Adrenal gland (tissue), 5 donors: ENCODE results near the gene AFF1.

ENCODE experiments used
- CTCF ChIP-seq, 6 experiments: fragments of 450-650 bp in 4 of 6; fragments of 200-600 bp in 2 of 6; sonication (generic) in 1 of 6; IDR thresholded peaks; 1 replicate in 5 of 6; 2 replicates in 1 of 6; pipeline versions ENCODE4 v1.5.1 to v1.8.0; 2016 to 2021; ENCODE audit warnings: antibody characterized with exemption in 6 of 6, mild to moderate bottlenecking in 2 of 6, moderate library complexity in 1 of 6
- POLR2A ChIP-seq, 2 donors: fragments of 450-650 bp; IDR thresholded peaks; one replicate each; pipeline ENCODE4 v1.6.1; 2017; ENCODE audit warnings: antibody characterized with exemption in 2 of 2, mild to moderate bottlenecking in 2 of 2, moderate library complexity in 1 of 2
- donor health status: DM: no; HTN: no; CAD: no.

GRCh38 chr4:87045234-87045558, 110.4 kb downstream of the AFF1 start:
- TF ChIP-seq CTCF (IDR thresholded peaks at IDR 0.05) (no peak), POLR2A (IDR thresholded peaks at IDR 0.05) (no peak)
